ENCODE measurements around the gene SARS2.

Gene SARS2

DNA sequence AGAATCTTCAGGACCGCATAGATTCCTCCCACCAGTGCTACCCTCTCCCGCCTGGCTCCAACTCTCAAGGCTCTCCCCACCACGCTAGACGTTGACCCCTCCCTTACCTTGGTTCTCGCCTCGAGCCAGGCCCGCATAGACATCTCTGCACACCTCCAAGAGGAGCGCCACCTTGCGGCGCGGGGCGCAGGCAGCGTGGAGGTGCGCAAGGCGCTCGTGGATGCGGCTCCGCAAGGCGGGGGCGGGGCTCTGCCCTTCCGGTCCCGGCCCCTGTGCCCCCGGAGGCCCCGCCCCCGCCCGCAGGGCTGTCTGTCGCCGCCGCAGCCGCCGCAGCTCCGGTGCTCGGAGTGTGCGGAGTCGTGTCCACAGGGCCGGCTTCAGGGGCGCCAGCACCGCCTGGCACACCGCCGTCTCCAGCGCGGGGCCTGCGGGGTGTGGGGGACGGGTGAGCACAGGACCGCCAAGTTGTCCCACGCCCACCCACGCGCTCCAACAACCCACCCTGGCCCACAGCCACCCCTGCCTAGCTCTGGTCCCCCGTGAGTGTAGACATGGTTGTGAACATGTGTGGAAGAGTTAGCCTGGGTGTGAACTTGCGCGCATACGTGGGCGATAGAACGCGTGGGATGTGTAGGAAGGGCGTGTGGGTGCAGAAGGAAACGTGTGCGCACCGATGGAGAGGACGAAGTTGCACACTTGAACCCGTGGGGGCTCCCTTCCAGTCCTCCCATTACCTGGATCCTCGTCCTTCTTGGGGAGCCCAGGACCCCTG lies 60.5 kb downstream of the SARS2 start:
- H3K4me3 ChIP-seq (ENCODE audit: low read depth, low read length), result peak overlapping the region; percentile 33

DNA sequence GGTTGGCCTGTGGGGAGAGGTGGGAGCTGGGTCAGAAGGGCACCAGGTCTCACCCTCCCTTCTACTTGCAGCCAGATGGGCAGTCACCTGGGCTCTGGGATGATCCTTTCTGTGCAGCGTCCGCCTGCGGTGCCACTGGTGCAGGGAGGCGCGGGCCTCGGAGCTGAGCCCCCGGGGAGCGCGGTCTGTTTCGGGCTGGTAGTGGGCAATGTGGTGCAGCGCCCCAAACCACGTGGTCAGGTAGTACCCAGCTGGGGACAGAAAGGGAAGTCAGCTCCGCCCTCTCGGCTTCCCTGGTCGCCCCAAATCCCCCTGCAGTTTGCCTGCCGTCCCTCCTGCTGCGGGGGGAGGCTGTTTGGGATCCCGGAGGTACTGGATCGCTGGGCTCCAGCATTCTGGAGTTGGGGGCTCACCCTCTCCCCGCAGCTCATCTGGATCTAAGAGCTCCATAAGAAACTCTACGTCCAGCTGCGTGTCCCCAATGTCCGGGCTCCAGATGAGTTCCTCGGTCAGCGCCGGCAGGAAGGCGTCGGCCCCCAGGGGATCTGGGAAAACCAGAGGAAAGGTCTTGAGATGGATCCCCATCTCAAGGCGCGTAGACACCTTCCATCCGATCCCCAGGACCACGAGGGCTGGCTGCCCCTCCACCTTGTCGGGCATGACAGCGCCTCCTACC lies 61.3 kb downstream of the SARS2 start:
- peak overlapping the region; percentile 33 for H3K4me3 ChIP-seq (ENCODE audit: low read depth, low read length)
- TF ChIP-seq, protein P1, sequence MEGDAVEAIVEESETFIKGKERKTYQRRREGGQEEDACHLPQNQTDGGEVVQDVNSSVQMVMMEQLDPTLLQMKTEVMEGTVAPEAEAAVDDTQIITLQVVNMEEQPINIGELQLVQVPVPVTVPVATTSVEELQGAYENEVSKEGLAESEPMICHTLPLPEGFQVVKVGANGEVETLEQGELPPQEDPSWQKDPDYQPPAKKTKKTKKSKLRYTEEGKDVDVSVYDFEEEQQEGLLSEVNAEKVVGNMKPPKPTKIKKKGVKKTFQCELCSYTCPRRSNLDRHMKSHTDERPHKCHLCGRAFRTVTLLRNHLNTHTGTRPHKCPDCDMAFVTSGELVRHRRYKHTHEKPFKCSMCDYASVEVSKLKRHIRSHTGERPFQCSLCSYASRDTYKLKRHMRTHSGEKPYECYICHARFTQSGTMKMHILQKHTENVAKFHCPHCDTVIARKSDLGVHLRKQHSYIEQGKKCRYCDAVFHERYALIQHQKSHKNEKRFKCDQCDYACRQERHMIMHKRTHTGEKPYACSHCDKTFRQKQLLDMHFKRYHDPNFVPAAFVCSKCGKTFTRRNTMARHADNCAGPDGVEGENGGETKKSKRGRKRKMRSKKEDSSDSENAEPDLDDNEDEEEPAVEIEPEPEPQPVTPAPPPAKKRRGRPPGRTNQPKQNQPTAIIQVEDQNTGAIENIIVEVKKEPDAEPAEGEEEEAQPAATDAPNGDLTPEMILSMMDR (IDR thresholded peaks at IDR 0.05; ENCODE audit: borderline replicate concordance, insufficient read depth, low read depth, low read length), result no peak

More for the DNA sequence above, 60.5 kb downstream of the SARS2 start:
- TF ChIP-seq, protein P1 (IDR thresholded peaks at IDR 0.05; ENCODE audit: borderline replicate concordance, insufficient read depth, low read depth, low read length), result peak; percentile 93

DNA sequence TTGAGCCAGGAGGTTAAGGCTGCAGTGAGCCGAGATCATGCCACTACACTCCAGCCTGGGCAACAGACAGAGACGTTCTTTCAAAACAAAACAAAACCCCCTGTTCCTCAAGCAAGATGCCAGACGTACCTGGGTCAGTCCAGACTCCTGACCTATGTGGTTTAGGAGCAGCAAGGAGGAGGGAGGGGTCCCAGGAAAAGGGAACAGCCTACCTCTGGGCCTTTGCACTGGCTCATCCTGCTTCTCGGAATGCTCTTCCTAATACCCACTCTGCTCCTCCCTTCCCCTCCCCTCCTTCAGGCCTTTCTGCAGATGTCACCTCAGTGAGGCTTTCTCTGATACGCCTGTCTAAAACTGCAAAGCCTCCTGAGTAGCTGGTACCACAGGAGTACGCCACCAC lies 62.0 kb downstream of the SARS2 start:
- H3K4me3 ChIP-seq (ENCODE audit: low read depth, low read length), result no peak overlapping the region
- TF ChIP-seq, protein P1 (IDR thresholded peaks at IDR 0.05; ENCODE audit: borderline replicate concordance, insufficient read depth, low read depth, low read length), result no peak

DNA sequence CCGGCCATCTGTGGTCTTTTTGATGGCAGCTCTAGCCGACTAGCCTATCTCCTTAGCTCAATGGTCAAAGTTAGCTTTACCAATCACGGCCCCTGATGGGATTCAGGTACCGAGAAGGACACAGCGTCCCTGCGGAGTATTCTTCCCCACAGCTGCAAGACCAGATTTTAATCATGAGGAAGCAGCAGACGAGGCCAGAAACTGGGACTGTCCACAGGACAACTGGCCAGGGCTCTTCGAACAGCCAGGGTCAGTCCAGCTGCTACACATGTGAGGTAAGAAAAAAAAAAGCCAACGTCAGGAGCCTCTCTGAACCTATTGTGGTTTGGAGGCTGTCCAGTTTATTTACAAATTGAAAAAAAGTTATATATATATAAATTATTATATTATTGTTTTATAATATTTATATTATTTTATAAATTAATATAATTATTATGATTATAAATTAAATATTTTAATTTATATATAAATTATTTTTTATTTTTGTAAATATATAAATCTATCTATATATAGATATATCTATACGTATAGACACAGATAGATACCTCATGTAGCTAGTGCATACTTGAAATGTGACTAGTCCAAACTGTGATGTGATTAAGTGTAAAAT lies 63.3 kb downstream of the SARS2 start:
- TF ChIP-seq, protein P1 (IDR thresholded peaks at IDR 0.05; ENCODE audit: borderline replicate concordance, insufficient read depth, low read depth, low read length), result no peak

More for the DNA sequence above, 63.3 kb downstream of the SARS2 start:
- no peak overlapping the region for H3K4me3 ChIP-seq (ENCODE audit: low read depth, low read length)
